NCI-H128 (cell line): ENCODE measurements around the gene CHRM5.

Source experiments
- DNase-seq: peaks from one replicate; lab custom pipeline; 2025; ENCODE audit not compliant: unreplicated experiment; lab: John Stamatoyannopoulos, UW

The CHRM5 gene

GRCh38 chr15:33968224-33968623 lies at the start of gene CHRM5:
Gene CHRM5 (plus strand): TSS chr15:33968497. CDS start chr15:34062718, 94,221 bp downstream.
- no peak for DNase-seq

- DNase-seq = no peak
These were observed 44.9 kb upstream of the CHRM5 start for GRCh38 chr15:33923446-33923845.

DNA sequence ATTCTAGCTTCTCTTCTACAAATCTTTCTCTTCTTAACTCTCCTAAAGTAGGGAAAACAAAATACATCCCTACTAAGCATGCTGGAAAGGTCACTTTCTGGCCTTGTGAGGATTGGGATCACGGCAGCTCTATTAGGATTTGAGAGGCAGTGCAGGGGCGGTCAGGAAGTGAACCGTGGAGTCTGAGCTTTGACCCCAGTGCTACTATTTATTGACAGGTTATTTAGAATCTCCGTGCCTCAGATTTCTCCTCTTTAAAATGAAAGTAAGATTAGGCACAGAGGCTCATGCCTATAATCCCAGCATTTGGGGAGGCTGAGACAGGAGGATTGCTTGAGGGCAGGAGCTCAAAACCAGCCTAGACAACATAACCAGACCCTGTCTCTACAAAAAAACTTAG lies 42.0 kb upstream of the CHRM5 start:
- no peak for DNase-seq

DNA sequence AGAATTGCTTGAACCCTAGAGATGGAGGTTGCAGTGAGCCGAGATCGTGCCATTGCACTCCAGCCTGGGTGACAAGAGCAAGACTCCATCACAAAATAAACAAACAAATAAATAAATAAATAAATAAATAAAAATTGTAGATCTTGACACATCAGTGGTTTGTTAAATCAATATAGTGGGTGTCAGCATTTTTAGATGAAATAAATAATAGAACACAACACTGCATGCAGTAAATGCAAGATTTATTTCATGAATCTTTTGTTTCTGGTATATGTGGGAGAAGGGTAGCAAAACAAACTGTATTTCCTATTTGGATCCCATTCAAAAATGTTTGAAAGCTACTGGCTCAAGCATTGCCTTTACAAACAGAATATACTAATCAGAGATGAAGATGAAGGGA lies 35.6 kb upstream of the CHRM5 start:
- DNase-seq = no peak

- no peak for DNase-seq
These were observed 33.9 kb upstream of the CHRM5 start for GRCh38 chr15:33934396-33934795.

GRCh38 chr15:33934921-33935320 lies 33.4 kb upstream of the CHRM5 start:
- no peak for DNase-seq

DNA sequence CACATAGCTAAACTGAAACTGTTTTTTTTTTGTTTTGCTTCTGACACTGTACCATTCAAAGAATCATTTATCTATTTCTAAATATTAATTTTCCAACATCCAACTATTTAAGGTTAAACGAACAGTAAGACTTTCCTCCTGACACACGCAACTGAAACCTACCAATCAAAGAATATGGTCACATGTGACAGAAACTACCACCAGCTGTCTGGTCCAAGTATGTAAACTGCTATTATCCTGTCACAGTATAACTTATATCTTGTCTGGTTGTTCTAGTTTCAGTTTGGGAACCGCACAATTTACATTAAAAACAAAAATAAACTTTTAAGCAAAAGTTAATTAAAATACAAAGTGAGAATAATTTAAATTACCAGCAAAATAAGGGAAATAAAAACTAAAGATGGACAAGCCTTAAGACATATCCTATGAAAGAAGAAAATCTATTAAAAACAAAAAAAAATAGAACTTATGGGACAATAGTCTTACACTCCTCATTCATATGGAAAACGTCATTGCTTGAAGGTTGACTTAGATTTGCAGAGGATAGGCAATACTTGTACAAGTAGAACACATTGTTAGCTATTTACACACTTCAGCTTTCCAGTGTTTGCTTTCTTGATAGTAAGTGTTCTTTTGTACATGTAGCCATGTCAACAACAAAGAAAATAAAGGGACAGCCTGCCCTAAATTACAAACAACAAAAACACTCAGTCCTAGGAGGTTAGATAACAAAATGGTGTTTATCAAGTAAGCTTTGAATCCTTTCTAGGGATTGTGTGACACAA lies 26.8 kb upstream of the CHRM5 start:
- DNase-seq = no peak

DNA sequence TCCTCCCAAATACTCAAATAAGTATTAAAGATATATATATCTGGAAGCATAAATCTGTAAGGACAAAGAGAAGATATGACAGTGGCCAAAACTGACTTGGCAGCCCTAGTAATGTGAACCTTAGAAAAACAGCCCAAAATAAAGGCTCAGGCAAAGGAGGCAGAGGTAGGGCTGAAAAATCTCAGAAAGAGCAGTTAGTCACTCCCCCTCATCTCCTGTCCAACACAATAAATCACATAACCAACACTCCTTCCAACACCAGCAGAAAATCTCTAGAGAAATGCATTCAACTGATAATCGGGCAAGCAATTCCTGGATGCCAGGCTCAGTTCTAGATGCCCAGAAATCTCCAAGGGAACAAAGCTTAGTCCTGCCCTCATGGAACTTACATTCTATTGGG lies 22.1 kb upstream of the CHRM5 start:
- DNase-seq = no peak

- no peak for DNase-seq
These were observed 12.4 kb upstream of the CHRM5 start for GRCh38 chr15:33955945-33956344.

- no peak for DNase-seq
These were observed 11.9 kb upstream of the CHRM5 start for GRCh38 chr15:33956397-33956796.

DNA sequence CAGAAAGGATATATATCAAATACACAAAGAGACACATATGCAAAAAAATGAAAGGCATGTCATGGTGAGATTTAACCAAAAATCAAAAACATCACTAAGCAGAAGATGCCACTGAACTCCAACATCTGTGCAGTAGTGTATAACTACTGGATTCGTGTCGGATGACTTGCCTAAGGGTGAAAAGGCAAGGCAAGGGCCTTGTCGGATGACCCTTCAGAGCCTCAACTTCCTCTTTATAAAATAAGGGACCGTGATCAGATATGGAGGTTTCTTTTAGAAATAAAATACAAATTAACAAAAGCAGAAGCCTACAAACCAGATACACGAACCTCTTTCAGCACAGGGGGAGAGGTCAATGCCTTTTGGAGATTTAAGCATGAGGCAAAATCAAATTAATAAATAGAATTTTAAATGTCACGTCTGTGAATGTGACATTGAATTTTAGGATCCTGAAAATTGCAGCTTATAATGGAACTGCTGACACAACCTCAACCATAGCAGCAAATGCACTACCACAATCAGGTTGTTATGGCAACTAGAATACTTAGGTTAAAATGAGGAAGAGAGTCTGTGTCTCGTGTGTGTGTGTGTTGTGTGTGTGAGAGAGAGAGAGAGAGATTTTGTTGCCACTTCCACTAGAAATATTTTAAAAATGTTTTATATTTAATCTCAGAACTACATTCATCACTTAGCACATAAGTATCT lies 8.3 kb upstream of the CHRM5 start:
- DNase-seq = no peak

DNA sequence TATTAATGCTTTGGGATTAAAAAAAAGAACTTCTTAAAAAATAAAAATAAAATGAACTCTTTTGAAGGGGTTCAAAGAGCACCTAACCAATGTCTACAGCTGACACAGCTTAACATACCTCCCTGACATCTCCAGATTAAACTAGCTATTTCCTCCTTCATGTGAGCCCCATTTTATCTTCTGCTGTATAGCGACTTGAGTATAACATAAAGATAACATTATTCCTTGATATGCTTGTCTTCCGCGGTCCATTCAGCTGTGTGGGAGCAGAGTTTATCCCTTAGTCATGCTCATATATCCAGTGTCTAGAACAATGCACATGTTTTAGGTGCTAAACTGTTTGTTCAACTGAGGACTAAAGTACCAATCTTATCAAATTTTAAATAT lies 7.8 kb upstream of the CHRM5 start:
- DNase-seq = no peak

DNA sequence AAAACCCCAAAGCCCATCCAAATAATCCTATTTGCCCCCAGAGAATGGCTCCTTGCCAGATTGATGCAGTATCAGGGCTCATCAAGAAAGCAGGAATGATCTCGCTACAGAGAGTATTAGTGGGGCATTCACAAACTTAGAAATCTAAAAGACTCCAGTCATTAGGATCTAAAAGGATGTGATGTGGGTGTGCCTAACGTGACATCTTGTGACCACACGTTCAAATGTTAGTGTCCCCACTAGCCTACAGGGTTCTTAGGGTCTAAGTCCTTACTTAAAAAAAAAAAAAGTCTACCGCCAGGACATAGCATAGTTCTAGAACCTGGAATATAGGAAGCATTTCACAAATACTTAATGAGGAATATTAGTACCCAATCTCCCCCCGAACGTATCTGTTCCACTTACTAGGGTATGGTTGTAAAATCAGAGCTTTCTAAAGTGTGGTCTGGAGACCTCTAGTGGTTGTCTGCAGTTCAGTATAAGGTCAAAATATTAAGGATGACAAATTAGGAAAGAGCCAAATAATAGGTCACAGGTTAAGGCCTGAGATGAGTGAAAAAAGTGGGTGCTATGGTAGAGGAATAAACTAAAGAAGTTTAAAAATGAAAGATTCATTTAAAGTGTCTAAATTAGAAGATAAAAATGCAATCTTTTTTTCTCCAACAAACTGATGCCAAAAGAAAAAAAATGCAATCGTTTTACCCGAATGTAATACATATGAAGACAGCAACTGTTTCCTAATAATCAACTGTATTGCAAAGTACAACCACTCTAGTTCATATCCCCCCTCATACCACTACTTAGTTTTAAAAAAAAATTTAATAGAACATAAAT lies 4.2 kb upstream of the CHRM5 start:
- DNase-seq = no peak

GRCh38 chr15:33964665-33965040 lies 3.6 kb upstream of the CHRM5 start:
- no peak for DNase-seq

DNA sequence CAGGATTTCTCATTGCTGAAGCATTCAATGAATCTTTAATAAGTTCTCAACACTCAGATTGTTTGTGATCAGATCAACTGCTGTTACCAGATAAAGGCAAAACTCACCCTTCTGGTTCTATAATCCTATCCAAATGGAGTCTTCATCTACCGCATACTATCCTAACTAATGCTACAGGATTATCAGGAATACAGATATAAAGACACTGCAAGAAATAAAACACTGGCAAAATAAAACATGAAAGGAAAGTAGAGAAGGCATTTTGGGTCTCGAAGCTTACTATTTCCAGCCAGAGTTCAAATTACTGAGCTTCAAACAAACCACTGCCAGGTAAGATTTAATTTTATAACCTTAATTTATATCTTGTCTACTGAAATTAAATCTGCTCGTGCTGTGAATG lies 524 bp downstream of the CHRM5 start:
- no peak for DNase-seq

GRCh38 chr15:33971811-33972210 lies 3.5 kb downstream of the CHRM5 start:
- no peak for DNase-seq

DNA sequence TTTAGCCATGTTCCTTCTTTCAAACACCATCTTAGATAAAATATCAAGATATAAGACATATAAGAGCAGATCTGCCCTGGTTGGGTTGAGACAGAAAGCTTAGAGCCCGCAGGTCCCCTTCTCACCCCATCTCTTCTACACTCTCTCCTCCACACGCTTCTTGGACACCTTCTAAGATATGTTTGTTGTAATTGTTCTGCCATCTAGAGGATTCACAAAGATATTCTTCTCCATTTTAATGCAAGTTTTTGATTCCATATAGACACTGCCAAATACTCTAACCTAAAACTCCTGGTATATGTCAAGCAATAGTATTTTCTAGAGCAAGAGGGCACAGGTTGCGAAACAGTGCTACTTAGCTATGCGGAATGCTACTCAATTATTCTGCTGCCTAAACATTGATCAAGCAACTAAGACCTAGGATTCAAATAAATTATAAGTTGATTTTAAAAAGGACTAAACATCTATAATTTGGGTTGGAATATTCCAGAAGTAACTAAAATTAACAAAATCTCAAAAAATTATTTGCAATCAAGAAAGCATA lies 6.8 kb downstream of the CHRM5 start:
- no peak for DNase-seq

- DNase-seq = no peak
These were observed 11.9 kb downstream of the CHRM5 start for GRCh38 chr15:33980159-33980558.

- DNase-seq = no peak
These were observed 14.2 kb downstream of the CHRM5 start for GRCh38 chr15:33982516-33982915.

DNA sequence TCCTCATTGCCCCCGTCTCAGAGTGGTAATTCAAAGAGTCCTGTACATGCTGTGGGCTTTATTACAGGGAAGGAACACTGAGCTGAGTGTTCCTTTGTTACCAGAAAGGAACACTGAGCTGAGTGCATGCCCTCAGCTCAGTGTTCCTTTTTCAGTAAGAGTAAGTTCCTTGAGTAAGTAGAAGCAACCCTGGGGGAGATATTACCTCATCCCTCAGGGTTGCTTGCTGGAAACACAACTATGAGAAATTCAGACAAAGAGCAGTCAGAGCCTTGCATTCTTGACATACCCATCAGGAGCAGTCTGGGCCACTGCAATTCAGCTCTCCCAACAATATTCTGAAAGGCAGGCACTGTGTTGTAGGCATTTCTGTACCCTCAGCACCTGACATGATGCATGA lies 17.0 kb downstream of the CHRM5 start:
- DNase-seq = no peak

DNA sequence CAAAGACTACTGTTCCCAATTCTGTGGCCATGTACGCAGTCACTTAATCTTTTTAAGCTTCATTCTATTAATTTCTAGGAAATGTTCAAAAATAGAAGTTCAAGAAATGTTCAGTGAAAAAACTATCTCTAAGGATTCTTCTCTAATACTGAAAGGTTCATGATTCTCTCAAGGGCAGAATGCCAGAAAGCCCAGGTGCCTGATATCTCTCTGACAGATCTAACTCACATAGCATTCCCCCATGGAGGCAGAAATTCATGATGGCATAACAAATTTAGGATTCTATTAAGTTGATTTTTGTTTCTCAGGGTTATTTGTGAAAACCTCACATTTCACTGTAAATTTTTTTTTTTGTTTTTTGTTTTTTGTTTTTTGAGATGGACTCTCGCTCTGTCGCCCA lies 17.5 kb downstream of the CHRM5 start:
- DNase-seq = no peak

- no peak for DNase-seq
These were observed 19.1 kb downstream of the CHRM5 start for GRCh38 chr15:33987444-33987843.
